Thyroid gland (tissue), 4 donors: Measurements from ENCODE around the gene HEXIM2.
"Not testable (repeated sequence)": the region's sequence is repeated elsewhere in the genome, so short reads cannot be mapped to it uniquely, and the experiment has no call there.

Experiments used
- CTCF ChIP-seq, 6 experiments: fragments of 200-600 bp in 3 of 6; fragments of 450-650 bp in 3 of 6; sonication (generic) in 3 of 6; IDR thresholded peaks; one replicate each; pipeline ENCODE4 v1.5.1; 2016 to 2019; ENCODE audit warnings: antibody characterized with exemption in 6 of 6, mild to moderate bottlenecking in 2 of 6, inconsistent platforms in 1 of 6, moderate library complexity in 1 of 6
- POLR2A ChIP-seq, 2 donors: fragments of 450-650 bp; IDR thresholded peaks; one replicate each; pipeline ENCODE4 v1.6.1; 2017; ENCODE audit warnings: antibody characterized with exemption in 2 of 2, mild to moderate bottlenecking in 2 of 2, moderate library complexity in 1 of 2

- TF ChIP-seq POLR2A, CTCF (IDR thresholded peaks at IDR 0.05): not testable (repeated sequence)
Observed at GRCh38 chr17:45201880-45202279, 40.2 kb downstream of the HEXIM2 start.
